Neural crest cell (in vitro differentiated cells): ENCODE data around the gene HTR3A. TPM values are rescaled to one million over a fixed set of nuclear protein-coding genes. Genes with fewer than 3 reads are reported as not detected.

Experiments used
- DNase-seq: peaks from one replicate; pipeline ENCODE4 v3.0.0; 2021; ENCODE audit warnings: low read depth, mixed read lengths, low spot score
- H3K27ac Mint-ChIP-seq: one replicate; pipeline ENCODE4 v1.8.0; 2021; ENCODE audit warnings: mild to moderate bottlenecking, mixed read lengths; ENCODE audit not compliant: unreplicated experiment
- H3K27me3 Mint-ChIP-seq: 2 replicates; pipeline ENCODE4 v1.8.0; 2021; ENCODE audit warnings: low read depth, mild to moderate bottlenecking, mixed read lengths
- H3K36me3 Mint-ChIP-seq: 2 replicates; pipeline ENCODE4 v1.8.0; 2021; ENCODE audit warnings: low read depth, mild to moderate bottlenecking, mixed read lengths
- H3K4me1 Mint-ChIP-seq: 2 replicates; pipeline ENCODE4 v1.8.0; 2021; ENCODE audit warnings: mixed read lengths
- H3K4me3 Mint-ChIP-seq: one replicate; pipeline ENCODE4 v1.8.0; 2021; ENCODE audit warnings: mild to moderate bottlenecking, mixed read lengths
- H3K9me3 Mint-ChIP-seq: 2 replicates; pipeline ENCODE4 v1.8.0; 2021; ENCODE audit warnings: mixed read lengths
- CTCF ChIP-seq: fragments of 200-600 bp; sonication (generic); conservative IDR thresholded peaks from 2 replicates; pipeline ENCODE4 v1.5.0; 2021; ENCODE audit warnings: antibody characterized with exemption, mild to moderate bottlenecking
- total RNA-seq: library from RNA; stranded (reverse); gene quantifications from 2 replicates; pipeline ENCODE4 v1.2.1, GENCODE V29; 2021

Gene HTR3A
- total RNA-seq, 1 donor from 2014 or later, result 3.8 TPM

DNA sequence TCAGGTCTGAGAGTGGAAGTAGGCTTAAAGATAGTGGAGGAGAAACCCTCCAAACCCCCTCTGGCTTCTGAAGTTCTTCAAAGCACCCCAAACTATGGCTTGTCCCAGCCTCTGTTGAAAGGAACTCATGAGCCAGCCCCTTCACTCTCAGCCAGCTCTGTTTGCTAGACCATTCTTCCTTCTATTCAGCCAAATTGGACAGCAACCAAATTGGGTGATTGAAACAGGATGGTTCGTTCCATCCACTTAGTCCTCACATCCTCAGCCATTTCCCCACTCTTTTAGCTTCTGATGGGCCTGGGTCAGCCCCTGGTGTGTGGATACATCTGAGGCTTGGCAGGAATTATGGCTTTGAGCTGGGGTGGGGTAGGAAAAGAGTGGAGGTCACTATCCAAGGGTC, 4.5 kb downstream of the HTR3A start:
- Mint-ChIP-seq H3K9me3 (no peaks in the 10 kb centered on the region), H3K36me3 (no peaks in the 10 kb centered on the region), H3K4me1 (peaks cover 10% of the 10 kb centered on the region), H3K27ac (no peak overlapping the region), H3K4me3 (no peak overlapping the region), H3K27me3 (peaks cover 33% of the 10 kb centered on the region)
- no peak for TF ChIP-seq CTCF
- no peak for DNase-seq

- no peaks in the 10 kb centered on the region for H3K4me1 Mint-ChIP-seq
- no peaks in the 10 kb centered on the region for H3K36me3 Mint-ChIP-seq
- no peak overlapping the region for H3K4me3 Mint-ChIP-seq
- no peaks in the 10 kb centered on the region for H3K9me3 Mint-ChIP-seq
- no peak for TF ChIP-seq CTCF
- peaks cover 34% of the 10 kb centered on the region for H3K27me3 Mint-ChIP-seq
- DNase-seq, result no peak
- no peak overlapping the region for H3K27ac Mint-ChIP-seq
Observed at GRCh38 chr11:113980785-113981184, 5.9 kb downstream of the HTR3A start.

- no peak for DNase-seq
- no peaks in the 10 kb centered on the region for H3K9me3 Mint-ChIP-seq
- H3K36me3 Mint-ChIP-seq, result no peaks in the 10 kb centered on the region
- H3K4me1 Mint-ChIP-seq, result no peaks in the 10 kb centered on the region
- H3K4me3 Mint-ChIP-seq, result no peak overlapping the region
- peaks cover 36% of the 10 kb centered on the region for H3K27me3 Mint-ChIP-seq
- H3K27ac Mint-ChIP-seq, result no peak overlapping the region
- no peak for TF ChIP-seq CTCF
Observed at GRCh38 chr11:113982306-113982705, 7.4 kb downstream of the HTR3A start.

- H3K27me3 Mint-ChIP-seq, result peaks cover 39% of the 10 kb centered on the region
- H3K9me3 Mint-ChIP-seq, result no peaks in the 10 kb centered on the region
- no peak overlapping the region for H3K27ac Mint-ChIP-seq
- DNase-seq, result no peak
- H3K36me3 Mint-ChIP-seq, result no peaks in the 10 kb centered on the region
- TF ChIP-seq CTCF, result no peak
- H3K4me1 Mint-ChIP-seq, result no peaks in the 10 kb centered on the region
- no peak overlapping the region for H3K4me3 Mint-ChIP-seq
Observed at GRCh38 chr11:113984781-113985180, 9.9 kb downstream of the HTR3A start.

GRCh38 chr11:113985906-113986305, 11.0 kb downstream of the HTR3A start:
- H3K4me3 Mint-ChIP-seq, result no peak overlapping the region
- H3K4me1 Mint-ChIP-seq, result no peaks in the 10 kb centered on the region
- no peak overlapping the region for H3K27ac Mint-ChIP-seq
- no peaks in the 10 kb centered on the region for H3K36me3 Mint-ChIP-seq
- DNase-seq, result no peak
- no peak for TF ChIP-seq CTCF
- H3K9me3 Mint-ChIP-seq, result no peaks in the 10 kb centered on the region
- H3K27me3 Mint-ChIP-seq, result peaks cover 32% of the 10 kb centered on the region
